Skeletal muscle tissue (tissue), 4 donors: ENCODE data around the gene ARHGAP15. TPM values are rescaled to one million over a fixed set of nuclear protein-coding genes. Genes with fewer than 3 reads are reported as not detected.

Source experiments
- H3K27ac ChIP-seq: one replicate; pipeline ENCODE4 v1.7.0; 2013; ENCODE audit warnings: mild to moderate bottlenecking, low read depth, low read length, inconsistent platforms
- H3K27me3 ChIP-seq, 3 donors: one replicate each; pipeline ENCODE4 v1.7.0; 2013; ENCODE audit warnings: low read length in 3 of 3; ENCODE audit not compliant: control insufficient read depth in 3 of 3, insufficient read depth in 3 of 3
- H3K36me3 ChIP-seq, 3 donors: one replicate each; pipeline ENCODE4 v1.7.0; 2013; ENCODE audit warnings: low read length in 3 of 3; ENCODE audit not compliant: control insufficient read depth in 3 of 3, insufficient read depth in 3 of 3
- H3K4me1 ChIP-seq, 3 donors: one replicate each; pipeline ENCODE4 v1.7.0; 2013; ENCODE audit warnings: low read length in 3 of 3, mild to moderate bottlenecking in 3 of 3; ENCODE audit not compliant: control insufficient read depth in 3 of 3, insufficient read depth in 3 of 3
- H3K4me3 ChIP-seq, 3 donors: one replicate each; pipeline ENCODE4 v1.7.0; 2013; ENCODE audit warnings: low read length in 3 of 3
- H3K9ac ChIP-seq, 3 donors: one replicate each; pipeline ENCODE4 v1.7.0; 2013; ENCODE audit warnings: low read length in 3 of 3, mild to moderate bottlenecking in 3 of 3, moderate library complexity in 2 of 3, low read depth in 1 of 3
- H3K9me3 ChIP-seq, 3 donors: one replicate each; pipeline ENCODE4 v1.7.0; 2013; ENCODE audit warnings: low read length in 3 of 3; ENCODE audit not compliant: control insufficient read depth in 3 of 3
- total RNA-seq: library from RNA; depleted of rRNA; stranded (reverse); fragments of >200 nt; gene quantifications from one replicate; pipeline ENCODE4 v1.2.3, GENCODE V29; 2014
- donor health status: Osteomylitis.

ARHGAP15 gene
- total RNA-seq, 1 donor from 2014 or later: 33.9 TPM

- Histone ChIP-seq H3K4me3 (peak overlapping the region in 1 of 3 donors; percentile 39), H3K27me3 (no peaks in the 10 kb centered on the region), H3K9me3 (no peaks in the 10 kb centered on the region), H3K4me1 (peaks cover 0 to 10% (median 0%) of the 10 kb centered on the region in 3 donors), H3K9ac (no peak overlapping the region), H3K36me3 (no peaks in the 10 kb centered on the region), H3K27ac (peak overlapping the region; percentile 59)
These were observed 352.0 kb downstream of the ARHGAP15 start for GRCh38 chr2:143481237-143481623.

- no peaks in the 10 kb centered on the region for H3K36me3 ChIP-seq
- peak overlapping the region; percentile 59 for H3K27ac ChIP-seq
- H3K4me3 ChIP-seq: peak overlapping the region in 1 of 3 donors; percentile 39
- H3K9me3 ChIP-seq: no peaks in the 10 kb centered on the region
- H3K4me1 ChIP-seq: peaks cover 0 to 10% (median 0%) of the 10 kb centered on the region in 3 donors
- H3K9ac ChIP-seq: no peak overlapping the region
- H3K27me3 ChIP-seq: no peaks in the 10 kb centered on the region
These were observed 352.5 kb downstream of the ARHGAP15 start for GRCh38 chr2:143481733-143482132.

GRCh38 chr2:143482316-143482715, 353.1 kb downstream of the ARHGAP15 start:
- Histone ChIP-seq H3K4me3 (no peak overlapping the region), H3K27ac (peak overlapping the region; percentile 59), H3K9ac (no peak overlapping the region)

GRCh38 chr2:143482771-143483170, 353.6 kb downstream of the ARHGAP15 start:
- Histone ChIP-seq H3K9me3 (no peaks in the 10 kb centered on the region), H3K36me3 (no peaks in the 10 kb centered on the region), H3K4me3 (no peak overlapping the region), H3K4me1 (peaks cover 0 to 10% (median 0%) of the 10 kb centered on the region in 3 donors), H3K27ac (no peak overlapping the region), H3K27me3 (no peaks in the 10 kb centered on the region), H3K9ac (no peak overlapping the region)

More at GRCh38 chr2:143482316-143482715, 353.1 kb downstream of the ARHGAP15 start:
- Histone ChIP-seq H3K36me3 (no peaks in the 10 kb centered on the region), H3K9me3 (no peaks in the 10 kb centered on the region), H3K27me3 (no peaks in the 10 kb centered on the region), H3K4me1 (peaks cover 0 to 10% (median 0%) of the 10 kb centered on the region in 3 donors)

GRCh38 chr2:143486976-143487375, 357.8 kb downstream of the ARHGAP15 start:
- H3K27ac ChIP-seq: no peak overlapping the region
- no peaks in the 10 kb centered on the region for H3K27me3 ChIP-seq
- H3K4me1 ChIP-seq: no peaks in the 10 kb centered on the region
- H3K4me3 ChIP-seq: no peak overlapping the region
- H3K9me3 ChIP-seq: no peaks in the 10 kb centered on the region
- H3K36me3 ChIP-seq: no peaks in the 10 kb centered on the region
- no peak overlapping the region for H3K9ac ChIP-seq

- H3K36me3 ChIP-seq: no peaks in the 10 kb centered on the region
- H3K4me3 ChIP-seq: no peak overlapping the region
- no peaks in the 10 kb centered on the region for H3K9me3 ChIP-seq
- no peak overlapping the region for H3K9ac ChIP-seq
- H3K4me1 ChIP-seq: no peaks in the 10 kb centered on the region
- no peaks in the 10 kb centered on the region for H3K27me3 ChIP-seq
- H3K27ac ChIP-seq: no peak overlapping the region
These were observed 359.9 kb downstream of the ARHGAP15 start for GRCh38 chr2:143489145-143489544.

- no peaks in the 10 kb centered on the region for H3K36me3 ChIP-seq
These were observed 361.9 kb downstream of the ARHGAP15 start for GRCh38 chr2:143491131-143491530.

GRCh38 chr2:143493339-143493738, 364.1 kb downstream of the ARHGAP15 start:
- H3K4me3 ChIP-seq: no peak overlapping the region
- no peaks in the 10 kb centered on the region for H3K36me3 ChIP-seq
- H3K9ac ChIP-seq: no peak overlapping the region

More at GRCh38 chr2:143491131-143491530, 361.9 kb downstream of the ARHGAP15 start:
- no peaks in the 10 kb centered on the region for H3K4me1 ChIP-seq
- H3K27me3 ChIP-seq: no peaks in the 10 kb centered on the region
- H3K9me3 ChIP-seq: no peaks in the 10 kb centered on the region
- H3K27ac ChIP-seq: no peak overlapping the region
- H3K4me3 ChIP-seq: no peak overlapping the region
- H3K9ac ChIP-seq: no peak overlapping the region

GRCh38 chr2:143497726-143498125, 368.5 kb downstream of the ARHGAP15 start:
- Histone ChIP-seq H3K27me3 (no peaks in the 10 kb centered on the region), H3K27ac (no peak overlapping the region), H3K36me3 (no peaks in the 10 kb centered on the region), H3K4me3 (no peak overlapping the region), H3K4me1 (no peaks in the 10 kb centered on the region), H3K9me3 (no peaks in the 10 kb centered on the region), H3K9ac (no peak overlapping the region)

More at GRCh38 chr2:143493339-143493738, 364.1 kb downstream of the ARHGAP15 start:
- Histone ChIP-seq H3K27ac (no peak overlapping the region), H3K4me1 (no peaks in the 10 kb centered on the region), H3K9me3 (no peaks in the 10 kb centered on the region), H3K27me3 (no peaks in the 10 kb centered on the region)

- Histone ChIP-seq H3K9ac (no peak overlapping the region), H3K27ac (no peak overlapping the region), H3K9me3 (no peaks in the 10 kb centered on the region), H3K4me1 (no peaks in the 10 kb centered on the region), H3K27me3 (no peaks in the 10 kb centered on the region), H3K36me3 (no peaks in the 10 kb centered on the region), H3K4me3 (no peak overlapping the region)
These were observed 369.3 kb downstream of the ARHGAP15 start for GRCh38 chr2:143498496-143498895.
